Kidney epithelial cell (primary cell): ENCODE data around the gene FDX2. TPM values are rescaled to one million over a fixed set of nuclear protein-coding genes. Genes with fewer than 3 reads are reported as not detected.

Source experiments
- DNase-seq: peaks from one replicate; pipeline ENCODE4 v3.0.0-alpha.2; 2010; ENCODE audit warnings: low read depth
- H3K27me3 ChIP-seq: 2 replicates; pipeline ENCODE4 v1.6.0; 2011; ENCODE audit warnings: low read length; ENCODE audit not compliant: control insufficient read depth, insufficient read depth
- H3K36me3 ChIP-seq: 2 replicates; pipeline ENCODE4 v1.5.1; 2011; ENCODE audit warnings: low read length; ENCODE audit not compliant: control insufficient read depth, insufficient read depth
- H3K4me3 ChIP-seq: 2 replicates; pipeline ENCODE4 v1.5.1; 2011; ENCODE audit warnings: low read depth, mild to moderate bottlenecking, control low read depth, low read length
- total RNA-seq: library from RNA; depleted of rRNA; stranded (reverse); fragments of >200 nt; gene quantifications from 2 replicates; pipeline ENCODE4 v1.2.3, GENCODE V29; 2015
- TF ChIP-seq, protein P1 (sequence below): IDR thresholded peaks from 2 replicates; pipeline ENCODE4 v1.5.1; 2011; ENCODE audit warnings: mild to moderate bottlenecking, moderate library complexity, low read length, control low read depth, inconsistent platforms; ENCODE audit not compliant: insufficient read depth, poor library complexity, severe bottlenecking

FDX2 gene
- total RNA-seq, 1 donor from 2014 or later = 43.5 TPM

DNA sequence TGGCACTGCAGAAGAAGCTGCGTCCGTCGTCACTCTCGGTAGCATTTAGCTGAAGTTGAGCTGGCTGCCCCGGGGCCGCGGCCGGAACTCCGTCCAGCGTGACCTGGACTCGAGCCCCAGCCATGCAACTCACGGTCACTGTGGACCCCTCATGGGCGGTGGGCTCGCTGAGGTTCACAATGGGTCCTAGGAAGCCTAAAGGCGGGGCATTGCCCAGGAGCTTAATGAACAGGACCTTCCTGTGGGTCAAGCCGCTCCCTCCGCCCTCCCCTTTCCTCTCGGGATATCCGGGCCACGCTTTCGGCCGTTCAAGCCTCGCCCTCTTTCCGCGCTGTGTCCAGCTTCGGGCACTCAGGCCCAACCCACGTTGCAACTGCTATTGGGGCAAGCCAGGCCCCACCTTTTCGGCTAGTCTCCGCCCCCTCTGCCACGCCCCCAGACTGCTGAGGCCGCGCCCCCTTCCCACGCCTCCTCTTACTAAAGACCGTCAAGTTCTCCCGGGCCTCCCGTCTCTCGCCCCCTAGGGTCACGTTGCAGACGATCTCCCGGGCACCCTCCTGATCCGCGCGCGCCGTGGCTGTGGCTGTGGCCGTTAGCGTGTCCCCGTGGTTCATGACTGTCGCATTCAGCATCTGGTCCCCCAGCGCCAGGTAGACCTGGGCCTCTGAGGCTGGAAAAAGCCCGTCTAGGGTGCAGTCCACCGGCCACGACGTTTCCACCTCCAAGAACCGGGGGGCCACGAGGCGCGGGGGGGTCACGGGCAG, 19.0 kb upstream of the FDX2 start:
- TF ChIP-seq, protein P1, sequence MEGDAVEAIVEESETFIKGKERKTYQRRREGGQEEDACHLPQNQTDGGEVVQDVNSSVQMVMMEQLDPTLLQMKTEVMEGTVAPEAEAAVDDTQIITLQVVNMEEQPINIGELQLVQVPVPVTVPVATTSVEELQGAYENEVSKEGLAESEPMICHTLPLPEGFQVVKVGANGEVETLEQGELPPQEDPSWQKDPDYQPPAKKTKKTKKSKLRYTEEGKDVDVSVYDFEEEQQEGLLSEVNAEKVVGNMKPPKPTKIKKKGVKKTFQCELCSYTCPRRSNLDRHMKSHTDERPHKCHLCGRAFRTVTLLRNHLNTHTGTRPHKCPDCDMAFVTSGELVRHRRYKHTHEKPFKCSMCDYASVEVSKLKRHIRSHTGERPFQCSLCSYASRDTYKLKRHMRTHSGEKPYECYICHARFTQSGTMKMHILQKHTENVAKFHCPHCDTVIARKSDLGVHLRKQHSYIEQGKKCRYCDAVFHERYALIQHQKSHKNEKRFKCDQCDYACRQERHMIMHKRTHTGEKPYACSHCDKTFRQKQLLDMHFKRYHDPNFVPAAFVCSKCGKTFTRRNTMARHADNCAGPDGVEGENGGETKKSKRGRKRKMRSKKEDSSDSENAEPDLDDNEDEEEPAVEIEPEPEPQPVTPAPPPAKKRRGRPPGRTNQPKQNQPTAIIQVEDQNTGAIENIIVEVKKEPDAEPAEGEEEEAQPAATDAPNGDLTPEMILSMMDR = no peak
- Histone ChIP-seq H3K27me3 (no peaks in the 10 kb centered on the region), H3K36me3 (no peaks in the 10 kb centered on the region), H3K4me3 (peak overlapping the region; percentile 97)
- peak; percentile 76 for DNase-seq

DNA sequence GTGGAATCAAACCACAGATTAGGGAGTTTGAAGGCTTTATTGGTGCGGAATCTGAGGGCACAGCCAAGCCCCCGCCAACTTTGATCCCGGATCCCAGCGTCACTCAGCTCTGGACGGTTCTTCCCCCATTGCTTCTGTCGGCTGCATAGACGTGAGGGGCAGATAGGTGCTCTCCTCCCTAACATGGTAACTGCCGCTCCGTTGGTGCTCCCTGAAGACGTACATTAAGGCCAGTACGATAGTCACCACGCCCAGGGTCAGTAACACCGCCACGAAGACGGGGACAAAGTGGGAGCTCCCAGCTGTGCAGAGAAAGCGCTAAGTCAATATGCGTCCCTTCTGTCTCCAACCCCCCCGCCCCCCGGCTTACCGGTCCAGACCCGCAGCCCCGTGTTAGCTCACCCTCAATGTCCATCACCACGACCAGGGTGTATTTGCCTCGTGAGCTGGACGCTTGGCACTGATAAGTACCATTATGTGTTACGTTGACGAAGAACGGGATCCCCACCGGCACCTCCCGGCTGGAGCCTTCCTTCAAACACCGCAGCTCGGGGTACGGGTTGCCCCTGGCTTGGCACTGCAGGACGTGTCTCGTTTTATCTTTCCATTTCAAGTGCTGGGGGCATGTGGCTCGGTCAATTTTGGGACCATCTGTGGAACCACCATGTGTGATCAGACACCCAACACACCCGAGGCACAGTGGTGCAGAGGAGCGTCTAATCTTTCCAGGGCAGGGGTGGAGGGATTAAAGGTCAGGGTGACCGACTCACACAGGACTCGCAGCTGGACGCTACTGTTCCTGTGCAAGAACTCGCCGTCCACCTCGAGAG, 18.2 kb upstream of the FDX2 start:
- DNase-seq = no peak
- TF ChIP-seq, protein P1 = no peak
- peaks cover 2% of the 10 kb centered on the region for H3K36me3 ChIP-seq
- H3K4me3 ChIP-seq = peak overlapping the region; percentile 97
- no peaks in the 10 kb centered on the region for H3K27me3 ChIP-seq

DNA sequence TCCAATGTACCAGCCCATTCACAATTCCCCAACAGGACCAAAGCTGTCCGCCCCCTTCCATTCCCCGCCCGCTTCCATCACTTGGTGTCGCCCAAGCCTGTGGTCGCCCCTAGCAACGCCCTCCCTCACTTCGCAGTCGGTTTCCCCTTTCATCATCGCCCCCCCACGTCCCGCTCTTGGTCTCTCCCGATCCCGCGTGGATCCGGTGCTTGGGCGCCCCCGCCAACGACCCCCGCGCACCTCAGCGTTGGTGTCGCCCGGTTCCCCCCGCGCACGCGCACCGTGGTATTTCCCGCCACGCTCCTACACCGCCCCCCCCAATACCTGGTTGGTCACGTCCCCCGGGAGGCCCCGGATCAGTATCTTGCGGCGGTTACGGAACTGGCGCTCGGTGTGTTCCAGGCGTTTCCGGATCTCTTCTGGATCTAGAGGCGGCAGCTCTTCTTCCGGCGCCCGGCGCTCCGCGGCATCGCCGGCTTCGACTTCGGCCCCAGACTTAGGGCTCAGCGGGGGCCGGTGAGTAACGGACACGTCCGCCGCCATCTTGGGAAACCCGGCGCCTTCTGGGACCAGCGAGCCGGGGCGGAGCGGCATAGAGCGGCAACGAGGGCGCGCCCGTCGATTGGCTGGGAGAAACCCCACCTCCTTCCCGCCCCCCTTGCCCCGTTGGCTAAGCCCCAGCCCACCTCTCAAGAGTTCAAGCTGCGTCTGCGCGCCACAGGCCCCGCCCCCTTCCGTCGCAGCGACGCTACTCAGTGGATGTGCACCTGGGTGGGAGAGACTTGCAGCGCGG, 17.3 kb upstream of the FDX2 start, which contains the start of gene RAVER1:
RAVER1 (minus strand) TSS at position 565 of the 793 bp plus-strand sequence; CDS start at position 543, 22 bp downstream.
- Histone ChIP-seq H3K27me3 (no peaks in the 10 kb centered on the region), H3K36me3 (peaks cover 2% of the 10 kb centered on the region), H3K4me3 (peak within 1 kb of the TSS; percentile 97)
- TF ChIP-seq, protein P1 = peak; percentile 0
- peak; percentile 81 for DNase-seq

DNA sequence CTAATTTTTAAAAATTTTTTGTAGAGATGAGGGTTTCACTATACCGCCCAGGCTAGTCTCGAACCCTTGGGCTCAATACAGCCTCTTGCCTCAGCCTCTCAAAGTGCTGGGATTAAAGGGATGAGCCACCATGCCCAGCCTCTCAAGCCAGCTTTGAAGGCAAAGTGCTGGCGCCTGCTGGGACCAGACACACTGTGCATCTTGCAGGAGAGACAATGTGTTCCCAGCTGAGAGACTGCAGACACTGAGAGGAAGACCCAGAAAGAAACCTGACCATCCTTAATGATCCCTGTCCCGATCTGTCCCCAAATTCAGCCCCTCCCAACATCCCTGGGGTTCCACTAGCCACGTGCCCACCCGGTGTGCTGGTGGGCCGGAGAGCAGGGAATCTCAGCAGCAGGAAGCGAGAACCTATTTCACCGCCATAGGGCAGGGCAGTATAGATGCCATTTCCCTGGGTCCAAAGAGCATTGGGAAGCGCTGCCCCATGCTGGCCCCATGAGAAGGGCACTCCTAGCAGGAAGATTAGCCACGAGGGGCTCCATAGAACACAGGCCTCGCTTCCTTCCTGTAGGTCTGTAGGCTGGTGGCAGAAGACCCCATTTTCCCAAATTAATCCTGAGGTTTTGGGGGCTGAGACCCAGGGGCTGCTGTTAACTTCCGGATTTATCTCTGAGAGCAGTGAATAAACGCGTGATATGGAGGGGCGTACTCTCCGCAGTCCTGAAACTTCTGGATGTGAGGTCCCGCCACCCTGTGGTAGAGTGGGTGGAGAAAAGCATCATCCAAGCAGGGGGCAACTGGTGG, 16.5 kb upstream of the FDX2 start:
- TF ChIP-seq, protein P1 = peak; percentile 20
- peak overlapping the region; percentile 97 for H3K4me3 ChIP-seq
- H3K27me3 ChIP-seq = no peaks in the 10 kb centered on the region
- H3K36me3 ChIP-seq = peaks cover 5% of the 10 kb centered on the region
- DNase-seq = no peak

DNA sequence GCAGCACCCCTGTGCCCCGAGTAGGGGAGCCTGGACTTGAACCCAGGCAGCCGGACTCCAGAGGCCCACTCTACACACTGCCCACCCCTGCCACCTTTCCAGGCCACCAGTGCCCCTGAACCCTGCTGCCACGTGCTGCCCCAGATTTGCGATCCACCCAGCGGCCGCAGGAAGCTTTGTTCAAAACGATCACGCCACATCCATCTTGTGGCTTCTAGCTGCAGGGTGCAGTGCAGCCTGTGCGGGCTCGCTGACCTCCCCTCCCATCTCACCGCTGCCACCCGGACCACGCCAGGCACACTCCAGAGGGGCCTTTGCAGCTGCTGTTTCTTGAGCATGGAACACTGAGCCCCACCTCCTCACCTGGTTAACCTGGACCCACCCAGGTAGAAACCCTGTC, 13.7 kb upstream of the FDX2 start:
- Histone ChIP-seq H3K4me3 (no peak overlapping the region), H3K36me3 (peaks cover 6% of the 10 kb centered on the region), H3K27me3 (no peaks in the 10 kb centered on the region)
- TF ChIP-seq, protein P1 = no peak
- DNase-seq = no peak
